ENCODE measurements around the gene GLDN.

DNA sequence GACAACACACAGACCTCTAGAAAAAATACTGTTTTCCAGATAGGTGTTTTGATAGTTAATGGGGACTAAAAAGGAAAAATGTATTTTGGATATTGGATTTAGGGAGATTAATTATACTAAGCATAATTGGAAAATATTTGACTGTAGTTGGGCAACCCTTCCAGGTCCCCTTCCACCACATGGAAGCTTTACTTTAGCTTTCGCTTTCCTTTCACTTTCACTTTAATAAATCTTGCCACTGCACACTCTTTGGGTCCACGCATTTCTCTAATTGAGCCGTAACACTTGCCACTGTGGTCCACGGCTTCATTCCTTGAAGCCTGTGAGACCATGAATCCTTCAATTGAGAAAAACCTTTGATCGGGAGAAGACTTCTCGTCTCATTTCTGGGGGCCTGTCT is 15.5 kb downstream of the GLDN start:
- TF ChIP-seq, protein P1, sequence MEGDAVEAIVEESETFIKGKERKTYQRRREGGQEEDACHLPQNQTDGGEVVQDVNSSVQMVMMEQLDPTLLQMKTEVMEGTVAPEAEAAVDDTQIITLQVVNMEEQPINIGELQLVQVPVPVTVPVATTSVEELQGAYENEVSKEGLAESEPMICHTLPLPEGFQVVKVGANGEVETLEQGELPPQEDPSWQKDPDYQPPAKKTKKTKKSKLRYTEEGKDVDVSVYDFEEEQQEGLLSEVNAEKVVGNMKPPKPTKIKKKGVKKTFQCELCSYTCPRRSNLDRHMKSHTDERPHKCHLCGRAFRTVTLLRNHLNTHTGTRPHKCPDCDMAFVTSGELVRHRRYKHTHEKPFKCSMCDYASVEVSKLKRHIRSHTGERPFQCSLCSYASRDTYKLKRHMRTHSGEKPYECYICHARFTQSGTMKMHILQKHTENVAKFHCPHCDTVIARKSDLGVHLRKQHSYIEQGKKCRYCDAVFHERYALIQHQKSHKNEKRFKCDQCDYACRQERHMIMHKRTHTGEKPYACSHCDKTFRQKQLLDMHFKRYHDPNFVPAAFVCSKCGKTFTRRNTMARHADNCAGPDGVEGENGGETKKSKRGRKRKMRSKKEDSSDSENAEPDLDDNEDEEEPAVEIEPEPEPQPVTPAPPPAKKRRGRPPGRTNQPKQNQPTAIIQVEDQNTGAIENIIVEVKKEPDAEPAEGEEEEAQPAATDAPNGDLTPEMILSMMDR (conservative IDR thresholded peaks at IDR 0.05; ENCODE audit: low read depth, low read length), result no peak
- TF ChIP-seq EZH2 (IDR thresholded peaks at IDR 0.05; ENCODE audit: low read length, unreplicated experiment), result no peak
